Memory B cell (primary cell): ENCODE measurements around the gene FAM50A.

ENCODE experiments used
- ATAC-seq: fragments of 150-1000 bp; cut with Tn5 transposase; 2 replicates; pipeline ENCODE4 v1.10.0; 2021; ENCODE audit warnings: low read depth, mild to moderate bottlenecking, moderate library complexity
- DNase-seq, 2 donors: peaks; one replicate each; pipeline ENCODE4 v3.0.0; 2022; ENCODE audit warnings: low spot score in 2 of 2
- H3K27ac Mint-ChIP-seq: one replicate; pipeline ENCODE4 v1.8.0; 2022; ENCODE audit warnings: mild to moderate bottlenecking, moderate library complexity, mixed read lengths
- H3K27me3 Mint-ChIP-seq: one replicate; pipeline ENCODE4 v1.8.0; 2022; ENCODE audit warnings: mixed read lengths
- H3K36me3 Mint-ChIP-seq: one replicate; pipeline ENCODE4 v1.8.0; 2022; ENCODE audit warnings: mild to moderate bottlenecking, mixed read lengths
- H3K4me1 Mint-ChIP-seq: one replicate; pipeline ENCODE4 v1.8.0; 2022; ENCODE audit warnings: mixed read lengths
- H3K4me3 Mint-ChIP-seq: one replicate; pipeline ENCODE4 v1.8.0; 2022; ENCODE audit warnings: mild to moderate bottlenecking, moderate library complexity, mixed read lengths
- H3K9me3 Mint-ChIP-seq: one replicate; pipeline ENCODE4 v1.8.0; 2022; ENCODE audit warnings: mixed read lengths

FAM50A gene

GRCh38 chrX:154483325-154483724 is 39.4 kb downstream of the FAM50A start:
- Mint-ChIP-seq H3K9me3 (no peaks in the 10 kb centered on the region), H3K27me3 (no peaks in the 10 kb centered on the region), H3K4me1 (peaks cover 13% of the 10 kb centered on the region), H3K4me3 (peak overlapping the region; percentile 27), H3K27ac (no peak overlapping the region), H3K36me3 (peaks cover 4% of the 10 kb centered on the region)
- DNase-seq (no peak), ATAC-seq (no peak)

DNA sequence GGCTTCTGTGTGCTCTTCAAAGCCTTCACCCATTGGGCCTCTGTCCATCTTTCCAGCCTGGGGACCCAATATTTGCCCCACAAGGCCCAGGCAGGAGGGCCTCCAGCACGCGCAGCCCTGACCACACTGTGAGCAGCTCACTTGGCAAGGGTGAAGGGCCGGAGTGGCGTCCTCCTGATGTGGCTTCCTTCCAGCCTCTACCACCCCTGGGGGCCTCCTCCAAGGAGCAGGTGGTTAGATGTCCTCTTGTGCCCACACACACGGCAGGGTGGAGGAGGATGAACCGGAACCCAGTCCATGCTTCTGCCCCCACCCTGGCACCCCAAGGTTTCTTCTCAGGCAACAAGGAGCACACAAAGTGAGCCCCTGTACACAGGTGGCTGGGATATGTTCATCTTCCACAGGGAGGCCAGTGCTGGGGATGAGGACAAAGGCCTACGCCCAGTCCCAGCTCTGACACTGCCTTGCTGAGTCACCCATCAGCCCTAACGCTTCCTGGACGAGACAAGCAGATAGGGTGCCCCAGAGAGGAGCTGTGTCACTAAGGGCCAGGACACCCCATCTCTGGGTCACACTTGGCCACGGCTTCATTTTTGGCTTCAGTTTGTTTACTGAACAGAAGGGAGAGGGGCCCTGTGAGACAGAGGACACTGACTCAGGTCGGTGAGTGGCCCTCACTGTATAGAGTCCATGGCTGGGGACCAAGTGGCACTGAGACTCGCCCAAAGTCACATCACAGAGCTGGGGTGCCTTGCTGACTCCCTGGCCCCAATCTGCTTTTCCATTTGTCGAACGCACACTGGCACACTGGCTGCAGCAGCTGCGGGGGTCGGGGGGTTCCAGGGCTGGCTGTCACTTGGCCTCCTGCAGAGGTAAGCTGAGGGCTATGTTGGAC is 40.6 kb downstream of the FAM50A start:
- H3K9me3 Mint-ChIP-seq = no peaks in the 10 kb centered on the region
- H3K4me3 Mint-ChIP-seq = no peak overlapping the region
- no peak overlapping the region for H3K27ac Mint-ChIP-seq
- no peaks in the 10 kb centered on the region for H3K27me3 Mint-ChIP-seq
- ATAC-seq (no peak), DNase-seq (no peak)
- peaks cover 11% of the 10 kb centered on the region for H3K4me1 Mint-ChIP-seq
- H3K36me3 Mint-ChIP-seq = peaks cover 4% of the 10 kb centered on the region

DNA sequence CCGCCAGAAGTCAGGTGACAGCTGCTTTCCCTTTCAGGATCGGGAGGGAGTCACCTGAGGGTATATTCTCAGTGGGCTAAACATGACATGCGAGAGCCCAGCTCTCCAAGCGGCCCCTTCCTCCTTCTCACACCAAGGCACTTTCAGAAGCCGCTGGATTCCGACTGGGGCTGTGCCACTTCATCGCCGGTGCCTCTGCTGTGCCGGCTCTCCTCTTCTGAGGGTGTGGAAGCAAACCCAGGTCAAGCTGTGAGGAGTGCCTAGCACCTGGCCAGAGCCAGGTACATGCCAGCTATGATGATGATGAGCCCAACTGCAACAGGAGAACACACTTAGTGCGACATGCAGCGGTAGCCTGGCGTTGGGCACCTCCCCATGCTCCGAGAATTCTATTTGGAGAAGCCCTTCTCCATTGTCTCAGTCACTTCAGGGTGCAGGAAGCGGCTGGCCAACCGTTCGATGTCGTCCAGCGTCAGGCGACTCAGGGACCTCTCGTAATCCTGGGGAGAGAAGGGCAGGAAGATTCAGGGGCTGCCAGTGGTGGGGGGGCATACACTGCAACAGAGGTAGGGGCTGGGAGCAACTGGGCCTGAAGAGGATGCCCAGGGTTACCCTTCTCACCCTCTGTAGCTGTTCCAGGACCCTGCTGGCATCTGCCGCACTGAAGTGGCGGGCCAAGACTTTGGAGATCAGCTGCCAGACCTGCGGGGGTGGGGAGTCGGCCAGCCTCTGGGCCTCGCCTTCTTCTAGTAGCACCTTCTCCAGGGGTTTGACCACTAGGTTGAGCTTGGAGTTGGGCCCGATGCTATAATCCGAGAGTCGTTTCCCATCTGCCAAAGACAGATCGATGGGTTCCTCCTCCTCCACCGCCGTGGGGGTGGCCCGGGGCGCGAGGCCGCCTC is 41.5 kb downstream of the FAM50A start:
- no peaks in the 10 kb centered on the region for H3K9me3 Mint-ChIP-seq
- H3K27me3 Mint-ChIP-seq = no peaks in the 10 kb centered on the region
- ATAC-seq = no peak
- DNase-seq = no peak
- H3K27ac Mint-ChIP-seq = no peak overlapping the region
- H3K36me3 Mint-ChIP-seq = peaks cover 4% of the 10 kb centered on the region
- H3K4me3 Mint-ChIP-seq = peak overlapping the region; percentile 72
- peaks cover 13% of the 10 kb centered on the region for H3K4me1 Mint-ChIP-seq

DNA sequence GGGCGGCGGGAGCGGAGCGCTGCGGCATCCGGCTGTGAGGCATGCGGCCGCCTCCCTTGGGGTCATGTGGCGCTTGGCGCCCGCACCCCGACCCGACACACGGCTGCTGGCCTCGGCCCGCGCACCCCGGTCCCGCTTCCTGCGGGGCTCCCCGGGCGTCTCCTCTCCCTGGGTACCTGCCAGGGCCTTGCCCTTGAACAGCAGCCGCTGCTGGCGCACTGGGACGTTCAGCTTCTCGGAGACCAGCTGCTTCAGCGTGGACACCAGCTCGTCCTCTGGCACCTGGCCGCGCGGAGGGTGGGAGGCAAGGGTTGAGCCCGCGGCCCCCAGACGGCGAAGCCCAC is 42.1 kb downstream of the FAM50A start:
- no peaks in the 10 kb centered on the region for H3K27me3 Mint-ChIP-seq
- ATAC-seq (peak; percentile 6), DNase-seq (peak in 1 of 2 donors; percentile 34)

GRCh38 chrX:154486396-154487207 is 42.7 kb downstream of the FAM50A start, which contains the start of gene UBL4A:
Gene UBL4A (minus strand): TSS chrX:154486615. CDS start chrX:154486584, 31 bp downstream.
- no peaks in the 10 kb centered on the region for H3K9me3 Mint-ChIP-seq
- ATAC-seq = peak; percentile 37
- H3K4me3 Mint-ChIP-seq = peak within 1 kb of the TSS; percentile 77
- peak; percentile 34 to 56 for DNase-seq
- H3K4me1 Mint-ChIP-seq = peaks cover 16% of the 10 kb centered on the region
- peaks cover 4% of the 10 kb centered on the region for H3K36me3 Mint-ChIP-seq
- peak within 1 kb of the TSS; percentile 67 for H3K27ac Mint-ChIP-seq
- no peaks in the 10 kb centered on the region for H3K27me3 Mint-ChIP-seq

More for the DNA sequence above, 42.1 kb downstream of the FAM50A start:
- peak overlapping the region; percentile 14 for H3K4me3 Mint-ChIP-seq
- H3K4me1 Mint-ChIP-seq = peaks cover 13% of the 10 kb centered on the region
- no peak overlapping the region for H3K27ac Mint-ChIP-seq
- H3K36me3 Mint-ChIP-seq = peaks cover 4% of the 10 kb centered on the region
- no peaks in the 10 kb centered on the region for H3K9me3 Mint-ChIP-seq

DNA sequence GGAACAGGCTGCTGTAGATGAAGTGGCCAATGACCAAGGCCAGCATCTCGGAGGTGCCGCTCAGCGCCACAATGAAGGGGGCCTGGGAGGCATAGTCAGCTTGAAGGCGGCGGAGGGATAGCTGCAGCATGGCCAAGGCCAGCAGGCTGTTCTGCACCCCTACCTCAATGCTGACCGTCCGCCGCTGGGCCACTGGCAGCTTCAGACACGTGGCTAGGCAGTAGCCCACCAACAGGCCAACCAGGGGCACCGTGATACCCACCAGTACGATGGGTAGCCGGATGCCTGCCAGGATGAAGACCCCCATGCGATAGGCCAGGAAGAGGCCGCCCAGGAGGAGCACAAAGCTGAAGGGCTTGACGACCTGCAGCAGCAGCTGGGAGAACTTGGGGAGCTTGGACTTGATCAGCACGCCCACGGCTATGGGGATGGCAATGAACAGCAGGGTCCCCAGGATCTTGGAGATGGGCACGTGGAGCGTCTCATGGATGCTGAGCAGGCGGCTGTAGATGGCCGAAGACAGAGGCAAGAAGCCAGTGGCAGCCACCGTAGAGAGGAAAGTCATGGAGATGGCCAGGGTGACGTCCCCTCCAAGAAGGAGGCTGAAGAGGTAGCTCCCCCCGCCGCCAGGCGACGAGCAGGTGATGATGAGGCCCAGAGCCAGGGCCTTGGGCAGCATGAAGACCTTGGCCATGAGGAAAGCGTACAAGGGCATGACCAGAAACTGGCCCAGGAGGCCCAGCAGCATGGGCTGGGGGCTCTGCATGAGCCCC is 43.8 kb downstream of the FAM50A start:
- peak overlapping the region; percentile 29 for H3K4me3 Mint-ChIP-seq
- no peak overlapping the region for H3K27ac Mint-ChIP-seq
- no peaks in the 10 kb centered on the region for H3K27me3 Mint-ChIP-seq
- H3K36me3 Mint-ChIP-seq = peaks cover 4% of the 10 kb centered on the region
- peaks cover 10% of the 10 kb centered on the region for H3K4me1 Mint-ChIP-seq
- DNase-seq (no peak), ATAC-seq (no peak)
- H3K9me3 Mint-ChIP-seq = no peaks in the 10 kb centered on the region

DNA sequence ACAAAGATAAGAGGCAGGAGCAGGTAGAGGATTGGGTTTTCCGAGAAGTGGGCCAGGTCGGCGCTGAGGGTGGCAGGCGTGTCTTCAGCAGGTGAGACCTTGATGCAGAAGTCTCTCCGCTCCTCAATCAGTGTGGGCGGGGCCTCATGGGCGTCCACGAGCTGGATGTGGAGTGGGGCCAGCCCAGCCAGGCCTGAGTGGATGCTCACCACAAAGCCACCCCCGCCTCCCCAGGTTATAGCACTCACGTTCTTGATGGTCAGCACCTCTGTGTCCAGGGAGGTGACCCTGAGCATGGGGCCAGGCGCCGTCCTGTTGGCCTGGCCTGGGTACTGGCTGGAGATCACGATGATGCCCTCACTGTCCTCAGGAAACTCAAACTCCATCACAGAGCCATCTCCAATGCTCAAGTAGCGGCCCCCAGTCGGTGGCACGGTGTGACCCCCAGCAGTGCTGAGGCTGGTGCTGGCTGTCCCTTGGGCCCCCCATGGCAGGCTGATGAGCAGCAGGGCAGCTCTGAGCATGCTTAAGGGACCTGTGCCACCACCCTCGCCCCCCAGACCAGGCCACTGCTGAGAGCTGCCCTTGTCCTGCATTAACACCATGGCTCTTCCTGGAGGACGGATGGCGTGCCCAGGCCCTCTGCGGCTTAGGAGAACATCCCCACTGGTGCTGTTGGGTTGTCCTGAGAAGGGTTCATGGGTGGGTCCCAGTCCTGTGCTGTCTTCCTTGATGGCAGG is 44.6 kb downstream of the FAM50A start:
- H3K27ac Mint-ChIP-seq = no peak overlapping the region
- H3K4me3 Mint-ChIP-seq = peak overlapping the region; percentile 29
- peaks cover 4% of the 10 kb centered on the region for H3K36me3 Mint-ChIP-seq

GRCh38 chrX:154489182-154489581 is 45.2 kb downstream of the FAM50A start:
- no peak overlapping the region for H3K27ac Mint-ChIP-seq

More for the DNA sequence above, 44.6 kb downstream of the FAM50A start:
- no peaks in the 10 kb centered on the region for H3K9me3 Mint-ChIP-seq
- DNase-seq (no peak), ATAC-seq (no peak)
- peaks cover 8% of the 10 kb centered on the region for H3K4me1 Mint-ChIP-seq
- H3K27me3 Mint-ChIP-seq = no peaks in the 10 kb centered on the region

DNA sequence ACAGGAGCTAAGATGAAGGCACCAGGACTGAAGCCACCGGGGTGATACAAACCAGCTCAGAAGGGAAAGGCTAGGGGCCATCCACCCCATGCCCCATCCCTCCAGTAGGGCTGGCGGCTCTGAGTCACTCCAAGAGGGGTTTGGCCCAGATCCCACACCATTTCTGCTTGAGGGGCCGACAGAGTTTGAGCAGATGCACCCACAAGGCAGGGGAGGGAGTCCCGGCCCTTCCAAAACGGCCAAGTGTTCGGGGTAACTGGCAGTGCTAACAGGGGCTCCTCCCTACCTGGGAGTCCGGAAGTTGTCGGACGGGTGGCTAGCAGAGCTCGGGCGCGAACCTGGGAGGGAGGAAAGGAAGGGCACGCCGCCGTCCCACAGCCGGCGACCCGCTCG is 46.1 kb downstream of the FAM50A start:
- Mint-ChIP-seq H3K27me3 (no peaks in the 10 kb centered on the region), H3K36me3 (peaks cover 4% of the 10 kb centered on the region), H3K4me1 (peaks cover 8% of the 10 kb centered on the region), H3K27ac (peak overlapping the region; percentile 91), H3K9me3 (no peaks in the 10 kb centered on the region), H3K4me3 (peak overlapping the region; percentile 90)
- ATAC-seq = no peak
- no peak for DNase-seq

More at GRCh38 chrX:154489182-154489581, 45.2 kb downstream of the FAM50A start:
- peak overlapping the region; percentile 90 for H3K4me3 Mint-ChIP-seq
- H3K9me3 Mint-ChIP-seq = no peaks in the 10 kb centered on the region
- peaks cover 4% of the 10 kb centered on the region for H3K36me3 Mint-ChIP-seq
- DNase-seq = no peak
- H3K4me1 Mint-ChIP-seq = peaks cover 8% of the 10 kb centered on the region
- no peaks in the 10 kb centered on the region for H3K27me3 Mint-ChIP-seq
- no peak for ATAC-seq

- H3K4me3 Mint-ChIP-seq = peak within 1 kb of the TSS; percentile 90
- H3K36me3 Mint-ChIP-seq = peaks cover 4% of the 10 kb centered on the region
- H3K9me3 Mint-ChIP-seq = no peaks in the 10 kb centered on the region
- H3K27ac Mint-ChIP-seq = peak within 1 kb of the TSS; percentile 91
- peak; percentile 83 for ATAC-seq
- H3K27me3 Mint-ChIP-seq = no peaks in the 10 kb centered on the region
- peaks cover 8% of the 10 kb centered on the region for H3K4me1 Mint-ChIP-seq
- peak; percentile 64 to 76 for DNase-seq
Observed at GRCh38 chrX:154490414-154491083, 46.6 kb downstream of the FAM50A start, which contains the start of gene SLC10A3. Gene SLC10A3 (minus strand): TSS chrX:154490629. CDS start chrX:154488940, 1,689 bp downstream.

DNA sequence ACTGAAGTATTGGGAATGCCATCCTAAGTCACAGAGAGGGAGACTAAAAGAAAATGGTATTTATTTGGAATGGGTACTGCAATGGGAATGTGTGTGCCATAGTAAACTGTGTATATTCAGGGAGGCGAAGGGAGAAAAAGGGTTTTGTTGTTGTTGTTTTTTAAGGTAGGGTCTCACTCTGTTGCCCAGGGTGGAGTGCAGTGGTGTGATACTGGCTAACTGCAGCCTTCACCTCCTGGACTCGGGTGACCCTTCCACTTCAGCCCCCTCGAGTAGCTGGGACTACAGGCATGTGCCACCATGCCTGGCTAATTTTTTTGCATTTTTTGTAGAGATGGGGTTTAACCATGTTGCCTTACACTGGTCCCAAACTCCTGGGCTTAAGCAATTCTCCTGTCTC is 50.8 kb downstream of the FAM50A start:
- Mint-ChIP-seq H3K4me3 (no peak overlapping the region), H3K4me1 (peaks cover 6% of the 10 kb centered on the region), H3K27me3 (no peaks in the 10 kb centered on the region), H3K27ac (no peak overlapping the region), H3K36me3 (no peaks in the 10 kb centered on the region), H3K9me3 (no peaks in the 10 kb centered on the region)
- ATAC-seq = no peak
- no peak for DNase-seq

DNA sequence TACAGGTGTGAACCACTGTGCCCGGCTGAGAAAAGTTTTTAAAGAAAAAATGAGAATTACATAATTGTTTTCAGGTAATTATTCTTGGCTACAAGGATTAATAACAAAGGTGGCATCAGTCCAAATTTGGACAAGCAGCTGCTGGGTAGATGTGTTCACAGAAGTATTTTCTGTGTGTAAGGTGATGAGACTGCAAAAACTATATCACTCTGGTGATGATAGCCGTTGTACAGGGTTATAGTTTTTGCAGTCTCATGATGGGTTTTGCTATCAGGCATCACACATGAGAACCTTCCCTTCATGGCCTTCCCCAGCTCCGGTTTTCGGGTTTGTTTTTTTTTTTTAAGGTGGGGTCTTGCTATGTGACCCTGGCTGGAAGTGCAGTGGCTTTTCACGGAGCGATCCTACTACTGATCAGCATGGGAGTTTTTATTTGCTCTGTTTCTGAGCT is 51.6 kb downstream of the FAM50A start:
- Mint-ChIP-seq H3K4me1 (peaks cover 5% of the 10 kb centered on the region), H3K36me3 (no peaks in the 10 kb centered on the region), H3K4me3 (no peak overlapping the region), H3K27ac (no peak overlapping the region), H3K27me3 (no peaks in the 10 kb centered on the region), H3K9me3 (no peaks in the 10 kb centered on the region)
- ATAC-seq (no peak), DNase-seq (no peak)
